Erythroblast (primary cell): ENCODE results near the gene ARMC3.
"Not testable (repeated sequence)": the region's sequence is repeated elsewhere in the genome, so short reads cannot be mapped to it uniquely, and the experiment has no call there.

Experiments used
- GATA1 ChIP-seq: IDR thresholded peaks from 2 replicates; pipeline ENCODE4 v1.6.1; 2011; ENCODE audit warnings: low read depth, mild to moderate bottlenecking, control low read depth, low read length, moderate library complexity
- POLR2A ChIP-seq: IDR thresholded peaks from 2 replicates; pipeline ENCODE4 v1.6.1; 2011; ENCODE audit warnings: mild to moderate bottlenecking, low read length

- not testable (repeated sequence) for TF ChIP-seq POLR2A, GATA1
Measured at GRCh38 chr10:22902147-22902546, 25.7 kb upstream of the ARMC3 start.
